HEK293 (cell line): ENCODE measurements around the gene CEP295NL.

Experiments used
- BCL11A ChIP-seq: fragments of 450-650 bp; formaldehyde crosslinking; IDR thresholded peaks from 2 replicates; pipeline ENCODE4 v1.5.1; 2016; ENCODE audit warnings: low read depth, missing biosample characterization, missing genetic modification characterization
- IKZF3 ChIP-seq: fragments of 450-650 bp; IDR thresholded peaks from 2 replicates; pipeline ENCODE4 v1.5.0; 2018; ENCODE audit warnings: missing biosample characterization, mild to moderate bottlenecking, missing genetic modification characterization, moderate library complexity
- SALL2 ChIP-seq: fragments of 450-650 bp; formaldehyde crosslinking; IDR thresholded peaks from 2 replicates; pipeline ENCODE4 v1.5.0; 2017; ENCODE audit warnings: missing biosample characterization, mild to moderate bottlenecking, missing genetic modification characterization, borderline replicate concordance
- TRIM28 ChIP-seq: IDR thresholded peaks from 2 replicates; pipeline ENCODE4 v1.6.1; 2011; ENCODE audit warnings: low read length, control low read depth, borderline replicate concordance
- ZFP3 ChIP-seq: fragments of 450-650 bp; formaldehyde crosslinking; IDR thresholded peaks from 2 replicates; pipeline ENCODE4 v1.5.1; 2016; ENCODE audit warnings: low read depth, missing biosample characterization, missing genetic modification characterization
- ZNF146 ChIP-seq: fragments of 450-650 bp; formaldehyde crosslinking; IDR thresholded peaks from 2 replicates; pipeline ENCODE4 v1.5.1; 2016; ENCODE audit warnings: missing biosample characterization, missing genetic modification characterization
- ZNF214 ChIP-seq: fragments of 450-650 bp; formaldehyde crosslinking; IDR thresholded peaks from 2 replicates; pipeline ENCODE4 v1.5.1; 2017; ENCODE audit warnings: missing biosample characterization, mild to moderate bottlenecking, missing genetic modification characterization, borderline replicate concordance
- ZNF274 ChIP-seq, 2 experiments: fragments of 200-500 bp in 1 of 2; fragments of 450-650 bp in 1 of 2; sonication (Bioruptor generic) in 1 of 2; formaldehyde crosslinking in 1 of 2; IDR thresholded peaks; 2 replicates each; pipeline versions ENCODE4 v1.5.1 to v1.6.1; 2014 to 2016; ENCODE audit warnings: borderline replicate concordance in 1 of 2, inconsistent platforms in 1 of 2, low read length in 1 of 2, missing biosample characterization in 1 of 2, missing genetic modification characterization in 1 of 2
- ZNF394 ChIP-seq: fragments of 450-650 bp; formaldehyde crosslinking; IDR thresholded peaks from 2 replicates; pipeline ENCODE4 v1.5.1; 2016; ENCODE audit warnings: missing biosample characterization, missing genetic modification characterization, mild to moderate bottlenecking, moderate library complexity, borderline replicate concordance
- ZNF560 ChIP-seq: fragments of 450-650 bp; formaldehyde crosslinking; IDR thresholded peaks from 2 replicates; pipeline ENCODE4 v1.5.1; 2017; ENCODE audit warnings: missing biosample characterization, missing genetic modification characterization, borderline replicate concordance
- ZNF76 ChIP-seq: fragments of 450-650 bp; formaldehyde crosslinking; IDR thresholded peaks from 2 replicates; pipeline ENCODE4; 2016; ENCODE audit warnings: low read depth, missing biosample characterization, missing genetic modification characterization, borderline replicate concordance
- ZNF768 ChIP-seq: fragments of 450-650 bp; formaldehyde crosslinking; IDR thresholded peaks from 2 replicates; pipeline ENCODE4 v1.5.1; 2018; ENCODE audit warnings: missing biosample characterization, mild to moderate bottlenecking, missing genetic modification characterization
- ZNF830 ChIP-seq: fragments of 450-650 bp; IDR thresholded peaks from 2 replicates; pipeline ENCODE4 v1.5.0; 2018; ENCODE audit warnings: missing biosample characterization, missing genetic modification characterization, low read depth, mild to moderate bottlenecking, moderate library complexity
- TF ChIP-seq, protein P1 (sequence below): fragments of 450-650 bp; formaldehyde crosslinking; IDR thresholded peaks from 2 replicates; pipeline ENCODE4 v1.5.1; 2016; ENCODE audit warnings: missing biosample characterization, missing genetic modification characterization
- TF ChIP-seq, protein P2 (sequence below): fragments of 450-650 bp; formaldehyde crosslinking; IDR thresholded peaks from 2 replicates; pipeline ENCODE4 v1.5.1; 2016; ENCODE audit warnings: missing biosample characterization, missing genetic modification characterization
- TF ChIP-seq, protein P3 (sequence below): fragments of 450-650 bp; IDR thresholded peaks from 2 replicates; pipeline ENCODE4 v1.5.1; 2018; ENCODE audit warnings: missing biosample characterization, missing genetic modification characterization
- TF ChIP-seq, protein P4 (sequence below): fragments of 450-650 bp; formaldehyde crosslinking; IDR thresholded peaks from 2 replicates; pipeline ENCODE4 v1.5.1; 2017; ENCODE audit warnings: missing biosample characterization, missing genetic modification characterization
- TF ChIP-seq, protein P5 (sequence below): fragments of 450-650 bp; formaldehyde crosslinking; IDR thresholded peaks from 2 replicates; pipeline ENCODE4 v1.5.1; 2017; ENCODE audit warnings: missing biosample characterization, missing genetic modification characterization
- TF ChIP-seq, protein P6 (sequence below): fragments of 450-650 bp; formaldehyde crosslinking; IDR thresholded peaks from 2 replicates; pipeline ENCODE4 v1.5.1; 2016; ENCODE audit warnings: missing biosample characterization, missing genetic modification characterization
- TF ChIP-seq, protein P7 (sequence below): fragments of 450-650 bp; formaldehyde crosslinking; IDR thresholded peaks from 2 replicates; pipeline ENCODE4 v1.5.1; 2017; ENCODE audit warnings: missing biosample characterization, missing genetic modification characterization
- TF ChIP-seq, protein P8 (sequence below): fragments of 450-650 bp; formaldehyde crosslinking; IDR thresholded peaks from 2 replicates; pipeline ENCODE4 v1.5.1; 2016; ENCODE audit warnings: missing biosample characterization, missing genetic modification characterization

The CEP295NL gene

DNA sequence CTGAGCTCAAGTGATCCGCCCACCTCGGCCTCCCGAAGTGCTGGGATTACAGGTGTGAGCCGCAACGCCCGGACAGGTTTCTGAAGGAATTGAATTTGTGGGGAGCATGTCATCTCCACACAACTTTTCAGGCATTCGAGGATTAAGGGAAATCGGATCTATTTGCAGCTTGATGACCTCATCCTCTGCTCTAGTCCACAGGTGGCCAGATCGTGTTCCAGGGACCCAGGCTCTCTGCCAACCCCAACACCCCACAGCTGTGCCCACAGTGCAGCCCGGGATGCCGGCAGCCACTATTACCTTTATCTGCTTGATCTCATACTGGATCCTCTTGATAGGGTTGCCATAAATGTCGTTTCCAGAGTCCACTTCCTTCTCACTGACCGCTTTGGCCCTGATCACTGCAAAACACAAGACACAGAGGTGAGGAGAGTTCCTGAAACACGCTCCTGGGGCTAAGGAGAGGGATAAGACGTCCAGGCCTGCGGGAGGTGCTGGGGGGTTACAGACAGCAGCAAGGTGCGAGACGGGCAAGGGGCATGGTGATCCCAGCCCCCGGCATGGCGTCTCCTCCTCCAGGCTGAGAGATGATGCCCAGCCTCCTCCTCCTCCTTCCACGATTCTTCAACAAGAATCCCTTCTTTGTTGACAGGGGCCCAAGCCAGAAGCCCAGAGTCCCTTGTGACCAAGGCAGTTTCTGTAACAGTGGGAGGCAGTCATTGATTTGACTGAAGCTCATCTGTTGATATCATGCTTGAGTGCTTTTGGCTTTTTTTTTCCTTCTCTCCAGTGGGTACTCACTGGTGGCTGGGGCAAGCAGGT, 29.3 kb downstream of the CEP295NL start (continued):
- TF ChIP-seq, protein P1, sequence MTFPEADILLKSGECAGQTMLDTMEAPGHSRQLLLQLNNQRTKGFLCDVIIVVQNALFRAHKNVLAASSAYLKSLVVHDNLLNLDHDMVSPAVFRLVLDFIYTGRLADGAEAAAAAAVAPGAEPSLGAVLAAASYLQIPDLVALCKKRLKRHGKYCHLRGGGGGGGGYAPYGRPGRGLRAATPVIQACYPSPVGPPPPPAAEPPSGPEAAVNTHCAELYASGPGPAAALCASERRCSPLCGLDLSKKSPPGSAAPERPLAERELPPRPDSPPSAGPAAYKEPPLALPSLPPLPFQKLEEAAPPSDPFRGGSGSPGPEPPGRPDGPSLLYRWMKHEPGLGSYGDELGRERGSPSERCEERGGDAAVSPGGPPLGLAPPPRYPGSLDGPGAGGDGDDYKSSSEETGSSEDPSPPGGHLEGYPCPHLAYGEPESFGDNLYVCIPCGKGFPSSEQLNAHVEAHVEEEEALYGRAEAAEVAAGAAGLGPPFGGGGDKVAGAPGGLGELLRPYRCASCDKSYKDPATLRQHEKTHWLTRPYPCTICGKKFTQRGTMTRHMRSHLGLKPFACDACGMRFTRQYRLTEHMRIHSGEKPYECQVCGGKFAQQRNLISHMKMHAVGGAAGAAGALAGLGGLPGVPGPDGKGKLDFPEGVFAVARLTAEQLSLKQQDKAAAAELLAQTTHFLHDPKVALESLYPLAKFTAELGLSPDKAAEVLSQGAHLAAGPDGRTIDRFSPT: peak; percentile 95
- TF ChIP-seq BCL11A (tag by site-specific recombination) (peak; percentile 85), ZNF214 (tag by site-specific recombination) (no peak), ZNF830 (no peak), SALL2 (no peak), ZNF560 (no peak), ZFP3 (no peak), IKZF3 (tag by site-specific recombination) (peak; percentile 90), ZNF768 (tag by site-specific recombination) (no peak), ZNF394 (tag by site-specific recombination) (peak; percentile 35; the same call in 1 of the 2 replicates), ZNF146 (tag by site-specific recombination) (no peak), TRIM28 (no peak), ZNF76 (tag by site-specific recombination) (no peak), ZNF274 (IDR thresholded peaks at IDR 0.05; ENCODE audit: low read length) (no peak), ZNF274 (tag by site-specific recombination; IDR thresholded peaks at IDR 0.05; ENCODE audit: borderline replicate concordance) (no peak)
- TF ChIP-seq, protein P2, sequence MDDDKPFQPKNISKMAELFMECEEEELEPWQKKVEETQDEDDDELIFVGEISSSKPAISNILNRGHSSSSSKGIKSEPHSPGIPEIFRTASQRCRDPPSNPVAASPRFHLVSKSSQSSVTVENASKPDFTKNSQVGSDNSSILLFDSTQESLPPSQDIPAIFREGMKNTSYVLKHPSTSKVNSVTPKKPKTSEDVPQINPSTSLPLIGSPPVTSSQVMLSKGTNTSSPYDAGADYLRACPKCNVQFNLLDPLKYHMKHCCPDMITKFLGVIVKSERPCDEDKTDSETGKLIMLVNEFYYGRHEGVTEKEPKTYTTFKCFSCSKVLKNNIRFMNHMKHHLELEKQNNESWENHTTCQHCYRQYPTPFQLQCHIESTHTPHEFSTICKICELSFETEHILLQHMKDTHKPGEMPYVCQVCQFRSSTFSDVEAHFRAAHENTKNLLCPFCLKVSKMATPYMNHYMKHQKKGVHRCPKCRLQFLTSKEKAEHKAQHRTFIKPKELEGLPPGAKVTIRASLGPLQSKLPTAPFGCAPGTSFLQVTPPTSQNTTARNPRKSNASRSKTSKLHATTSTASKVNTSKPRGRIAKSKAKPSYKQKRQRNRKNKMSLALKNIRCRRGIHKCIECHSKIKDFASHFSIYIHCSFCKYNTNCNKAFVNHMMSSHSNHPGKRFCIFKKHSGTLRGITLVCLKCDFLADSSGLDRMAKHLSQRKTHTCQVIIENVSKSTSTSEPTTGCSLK: no peak
- TF ChIP-seq, protein P3, sequence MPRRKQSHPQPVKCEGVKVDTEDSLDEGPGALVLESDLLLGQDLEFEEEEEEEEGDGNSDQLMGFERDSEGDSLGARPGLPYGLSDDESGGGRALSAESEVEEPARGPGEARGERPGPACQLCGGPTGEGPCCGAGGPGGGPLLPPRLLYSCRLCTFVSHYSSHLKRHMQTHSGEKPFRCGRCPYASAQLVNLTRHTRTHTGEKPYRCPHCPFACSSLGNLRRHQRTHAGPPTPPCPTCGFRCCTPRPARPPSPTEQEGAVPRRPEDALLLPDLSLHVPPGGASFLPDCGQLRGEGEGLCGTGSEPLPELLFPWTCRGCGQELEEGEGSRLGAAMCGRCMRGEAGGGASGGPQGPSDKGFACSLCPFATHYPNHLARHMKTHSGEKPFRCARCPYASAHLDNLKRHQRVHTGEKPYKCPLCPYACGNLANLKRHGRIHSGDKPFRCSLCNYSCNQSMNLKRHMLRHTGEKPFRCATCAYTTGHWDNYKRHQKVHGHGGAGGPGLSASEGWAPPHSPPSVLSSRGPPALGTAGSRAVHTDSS (tag by site-specific recombination): no peak
- TF ChIP-seq, protein P4, sequence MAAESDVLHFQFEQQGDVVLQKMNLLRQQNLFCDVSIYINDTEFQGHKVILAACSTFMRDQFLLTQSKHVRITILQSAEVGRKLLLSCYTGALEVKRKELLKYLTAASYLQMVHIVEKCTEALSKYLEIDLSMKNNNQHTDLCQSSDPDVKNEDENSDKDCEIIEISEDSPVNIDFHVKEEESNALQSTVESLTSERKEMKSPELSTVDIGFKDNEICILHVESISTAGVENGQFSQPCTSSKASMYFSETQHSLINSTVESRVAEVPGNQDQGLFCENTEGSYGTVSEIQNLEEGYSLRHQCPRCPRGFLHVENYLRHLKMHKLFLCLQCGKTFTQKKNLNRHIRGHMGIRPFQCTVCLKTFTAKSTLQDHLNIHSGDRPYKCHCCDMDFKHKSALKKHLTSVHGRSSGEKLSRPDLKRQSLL: no peak
- TF ChIP-seq, protein P5, sequence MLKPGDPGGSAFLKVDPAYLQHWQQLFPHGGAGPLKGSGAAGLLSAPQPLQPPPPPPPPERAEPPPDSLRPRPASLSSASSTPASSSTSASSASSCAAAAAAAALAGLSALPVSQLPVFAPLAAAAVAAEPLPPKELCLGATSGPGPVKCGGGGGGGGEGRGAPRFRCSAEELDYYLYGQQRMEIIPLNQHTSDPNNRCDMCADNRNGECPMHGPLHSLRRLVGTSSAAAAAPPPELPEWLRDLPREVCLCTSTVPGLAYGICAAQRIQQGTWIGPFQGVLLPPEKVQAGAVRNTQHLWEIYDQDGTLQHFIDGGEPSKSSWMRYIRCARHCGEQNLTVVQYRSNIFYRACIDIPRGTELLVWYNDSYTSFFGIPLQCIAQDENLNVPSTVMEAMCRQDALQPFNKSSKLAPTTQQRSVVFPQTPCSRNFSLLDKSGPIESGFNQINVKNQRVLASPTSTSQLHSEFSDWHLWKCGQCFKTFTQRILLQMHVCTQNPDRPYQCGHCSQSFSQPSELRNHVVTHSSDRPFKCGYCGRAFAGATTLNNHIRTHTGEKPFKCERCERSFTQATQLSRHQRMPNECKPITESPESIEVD (tag by site-specific recombination): no peak
- TF ChIP-seq, protein P6, sequence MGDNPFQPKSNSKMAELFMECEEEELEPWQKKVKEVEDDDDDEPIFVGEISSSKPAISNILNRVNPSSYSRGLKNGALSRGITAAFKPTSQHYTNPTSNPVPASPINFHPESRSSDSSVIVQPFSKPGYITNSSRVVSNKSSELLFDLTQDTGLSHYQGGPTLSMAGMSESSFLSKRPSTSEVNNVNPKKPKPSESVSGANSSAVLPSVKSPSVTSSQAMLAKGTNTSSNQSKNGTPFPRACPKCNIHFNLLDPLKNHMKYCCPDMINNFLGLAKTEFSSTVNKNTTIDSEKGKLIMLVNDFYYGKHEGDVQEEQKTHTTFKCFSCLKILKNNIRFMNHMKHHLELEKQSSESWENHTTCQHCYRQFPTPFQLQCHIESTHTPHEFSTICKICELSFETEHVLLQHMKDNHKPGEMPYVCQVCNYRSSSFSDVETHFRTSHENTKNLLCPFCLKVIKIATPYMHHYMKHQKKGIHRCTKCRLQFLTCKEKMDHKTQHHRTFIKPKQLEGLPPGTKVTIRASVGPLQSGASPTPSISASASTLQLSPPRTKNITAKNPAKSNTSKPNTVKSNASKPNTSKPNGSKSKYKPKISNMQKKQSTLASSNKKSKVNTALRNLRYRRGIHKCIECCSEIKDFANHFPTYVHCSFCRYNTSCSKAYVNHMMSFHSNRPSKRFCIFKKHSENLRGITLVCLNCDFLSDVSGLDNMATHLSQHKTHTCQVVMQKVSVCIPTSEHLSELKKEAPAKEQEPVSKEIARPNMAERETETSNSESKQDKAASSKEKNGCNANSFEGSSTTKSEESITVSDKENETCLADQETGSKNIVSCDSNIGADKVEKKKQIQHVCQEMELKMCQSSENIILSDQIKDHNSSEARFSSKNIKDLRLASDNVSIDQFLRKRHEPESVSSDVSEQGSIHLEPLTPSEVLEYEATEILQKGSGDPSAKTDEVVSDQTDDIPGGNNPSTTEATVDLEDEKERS (tag by site-specific recombination): no peak
- TF ChIP-seq, protein P7, sequence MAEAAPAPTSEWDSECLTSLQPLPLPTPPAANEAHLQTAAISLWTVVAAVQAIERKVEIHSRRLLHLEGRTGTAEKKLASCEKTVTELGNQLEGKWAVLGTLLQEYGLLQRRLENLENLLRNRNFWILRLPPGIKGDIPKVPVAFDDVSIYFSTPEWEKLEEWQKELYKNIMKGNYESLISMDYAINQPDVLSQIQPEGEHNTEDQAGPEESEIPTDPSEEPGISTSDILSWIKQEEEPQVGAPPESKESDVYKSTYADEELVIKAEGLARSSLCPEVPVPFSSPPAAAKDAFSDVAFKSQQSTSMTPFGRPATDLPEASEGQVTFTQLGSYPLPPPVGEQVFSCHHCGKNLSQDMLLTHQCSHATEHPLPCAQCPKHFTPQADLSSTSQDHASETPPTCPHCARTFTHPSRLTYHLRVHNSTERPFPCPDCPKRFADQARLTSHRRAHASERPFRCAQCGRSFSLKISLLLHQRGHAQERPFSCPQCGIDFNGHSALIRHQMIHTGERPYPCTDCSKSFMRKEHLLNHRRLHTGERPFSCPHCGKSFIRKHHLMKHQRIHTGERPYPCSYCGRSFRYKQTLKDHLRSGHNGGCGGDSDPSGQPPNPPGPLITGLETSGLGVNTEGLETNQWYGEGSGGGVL (tag by site-specific recombination): no peak
- TF ChIP-seq, protein P8, sequence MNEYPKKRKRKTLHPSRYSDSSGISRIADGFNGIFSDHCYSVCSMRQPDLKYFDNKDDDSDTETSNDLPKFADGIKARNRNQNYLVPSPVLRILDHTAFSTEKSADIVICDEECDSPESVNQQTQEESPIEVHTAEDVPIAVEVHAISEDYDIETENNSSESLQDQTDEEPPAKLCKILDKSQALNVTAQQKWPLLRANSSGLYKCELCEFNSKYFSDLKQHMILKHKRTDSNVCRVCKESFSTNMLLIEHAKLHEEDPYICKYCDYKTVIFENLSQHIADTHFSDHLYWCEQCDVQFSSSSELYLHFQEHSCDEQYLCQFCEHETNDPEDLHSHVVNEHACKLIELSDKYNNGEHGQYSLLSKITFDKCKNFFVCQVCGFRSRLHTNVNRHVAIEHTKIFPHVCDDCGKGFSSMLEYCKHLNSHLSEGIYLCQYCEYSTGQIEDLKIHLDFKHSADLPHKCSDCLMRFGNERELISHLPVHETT: peak; percentile 70; the same call in 1 of the 2 replicates
